GM18526 (cell line): ENCODE measurements around the gene SEC14L6.

Experiments
- POLR2A ChIP-seq: IDR thresholded peaks from 3 replicates; pipeline ENCODE4 v1.6.1; 2011; ENCODE audit not compliant: insufficient read length; ENCODE audit errors: extremely low read depth

Gene SEC14L6

GRCh38 chr22:30572840-30573593 is 26.5 kb upstream of the SEC14L6 start:
- TF ChIP-seq POLR2A = no peak

GRCh38 chr22:30572210-30572609 is 25.7 kb upstream of the SEC14L6 start:
- no peak for TF ChIP-seq POLR2A

GRCh38 chr22:30569674-30570202 is 23.2 kb upstream of the SEC14L6 start:
- TF ChIP-seq POLR2A = no peak

GRCh38 chr22:30568137-30568805 is 21.7 kb upstream of the SEC14L6 start:
- no peak for TF ChIP-seq POLR2A

GRCh38 chr22:30566125-30566524 is 19.6 kb upstream of the SEC14L6 start:
- TF ChIP-seq POLR2A = no peak

GRCh38 chr22:30565341-30565740 is 18.8 kb upstream of the SEC14L6 start:
- no peak for TF ChIP-seq POLR2A

GRCh38 chr22:30564761-30565119 is 18.2 kb upstream of the SEC14L6 start:
- TF ChIP-seq POLR2A = no peak

- TF ChIP-seq POLR2A = no peak
Measured at GRCh38 chr22:30564045-30564760, 17.7 kb upstream of the SEC14L6 start.

- no peak for TF ChIP-seq POLR2A
Measured at GRCh38 chr22:30562366-30562765, 15.8 kb upstream of the SEC14L6 start.

GRCh38 chr22:30561402-30562189 is 15.1 kb upstream of the SEC14L6 start:
- TF ChIP-seq POLR2A = no peak

- no peak for TF ChIP-seq POLR2A
Measured at GRCh38 chr22:30559889-30560288, 13.3 kb upstream of the SEC14L6 start.

GRCh38 chr22:30557243-30557642 is 10.7 kb upstream of the SEC14L6 start:
- no peak for TF ChIP-seq POLR2A

GRCh38 chr22:30556388-30556787 is 9.8 kb upstream of the SEC14L6 start:
- no peak for TF ChIP-seq POLR2A

- no peak for TF ChIP-seq POLR2A
Measured at GRCh38 chr22:30555282-30556210, 9.0 kb upstream of the SEC14L6 start.

GRCh38 chr22:30553971-30554370 is 7.4 kb upstream of the SEC14L6 start:
- TF ChIP-seq POLR2A = no peak

- no peak for TF ChIP-seq POLR2A
Measured at GRCh38 chr22:30552719-30553118, 6.2 kb upstream of the SEC14L6 start.
